GM18868 (cell line): ENCODE data around the gene ARF1.
A peak's percentile ranks its signal among the peaks of the same experiment; 100 is the strongest.

Experiments used
- ATAC-seq: cut with Tn5 transposase; IDR thresholded peaks from one replicate; pipeline ENCODE4 v1.9.1; 2021; ENCODE audit warnings: mild to moderate bottlenecking, moderate library complexity; ENCODE audit not compliant: unreplicated experiment

The ARF1 gene

GRCh38 chr1:228082214-228082917 is at the start of gene ARF1:
TSS of gene ARF1 (plus strand) at chr1:228082708. CDS start at chr1:228097115, 14,407 bp downstream.
- peak; percentile 79 for ATAC-seq

DNA sequence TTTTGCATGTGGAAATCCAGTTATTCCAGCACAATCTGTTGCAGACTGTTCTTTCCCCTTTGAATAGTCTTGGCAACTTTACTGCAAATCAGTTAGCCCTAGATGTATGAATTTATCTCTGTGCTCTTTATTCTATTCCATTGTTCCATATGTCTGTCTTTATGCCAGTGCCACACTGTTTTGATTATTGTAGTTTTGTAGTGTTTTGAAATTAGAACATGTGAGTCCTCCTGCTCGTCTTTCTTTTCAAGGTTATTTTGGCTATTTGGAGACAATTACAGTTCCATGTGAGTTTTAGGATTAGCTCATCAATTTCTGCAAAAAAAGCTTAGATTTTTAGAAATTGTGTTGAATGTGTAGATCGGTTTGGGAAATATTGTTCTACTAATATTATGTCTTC is 49.1 kb upstream of the ARF1 start:
- ATAC-seq = no peak

DNA sequence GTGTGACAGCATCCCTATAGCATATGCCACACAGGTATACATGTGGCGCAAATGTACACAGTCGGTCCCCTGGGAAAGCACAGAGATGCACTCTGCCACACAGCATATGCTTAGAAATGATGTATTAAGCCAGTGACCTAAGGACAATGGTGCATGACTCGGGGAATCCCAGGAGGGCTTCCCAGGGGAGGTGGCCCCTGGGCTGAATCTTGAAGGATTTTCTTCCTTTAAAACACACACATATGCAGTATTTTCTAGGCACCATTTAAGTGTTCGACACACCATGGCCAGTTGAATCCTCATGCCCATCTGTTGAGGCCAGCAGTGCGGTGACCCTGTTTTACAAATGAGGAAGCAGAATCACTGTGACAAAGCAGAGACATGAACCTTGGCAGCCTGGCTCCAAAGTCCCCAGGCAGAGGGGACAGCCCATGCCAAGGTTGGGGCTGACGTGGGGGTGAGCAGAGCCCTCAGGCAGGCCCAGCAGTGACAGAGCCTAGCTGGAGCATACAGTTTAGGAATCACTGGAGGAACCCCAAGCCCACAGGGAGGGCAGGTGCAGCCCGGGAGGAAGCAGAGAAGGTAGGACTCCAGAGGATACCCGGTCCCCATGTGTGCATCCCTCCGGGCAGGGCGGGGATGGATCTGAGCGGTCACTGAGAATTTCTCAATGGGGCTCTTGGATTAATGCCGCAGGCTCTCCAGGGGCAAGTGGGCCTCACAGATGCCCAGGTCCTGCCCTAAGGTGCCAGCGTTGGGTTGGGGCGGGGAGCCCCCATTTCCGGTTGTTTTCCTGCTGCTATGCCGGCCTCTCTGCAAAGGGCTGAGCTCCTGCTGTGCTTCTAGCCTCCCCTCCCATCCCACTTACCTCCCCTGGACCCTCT is 47.3 kb upstream of the ARF1 start:
- no peak for ATAC-seq

GRCh38 chr1:228035844-228036243 is 46.7 kb upstream of the ARF1 start:
- ATAC-seq = no peak

GRCh38 chr1:228036701-228037231 is 45.7 kb upstream of the ARF1 start:
- no peak for ATAC-seq

GRCh38 chr1:228037401-228038386 is 44.8 kb upstream of the ARF1 start:
- ATAC-seq = peak; percentile 91

DNA sequence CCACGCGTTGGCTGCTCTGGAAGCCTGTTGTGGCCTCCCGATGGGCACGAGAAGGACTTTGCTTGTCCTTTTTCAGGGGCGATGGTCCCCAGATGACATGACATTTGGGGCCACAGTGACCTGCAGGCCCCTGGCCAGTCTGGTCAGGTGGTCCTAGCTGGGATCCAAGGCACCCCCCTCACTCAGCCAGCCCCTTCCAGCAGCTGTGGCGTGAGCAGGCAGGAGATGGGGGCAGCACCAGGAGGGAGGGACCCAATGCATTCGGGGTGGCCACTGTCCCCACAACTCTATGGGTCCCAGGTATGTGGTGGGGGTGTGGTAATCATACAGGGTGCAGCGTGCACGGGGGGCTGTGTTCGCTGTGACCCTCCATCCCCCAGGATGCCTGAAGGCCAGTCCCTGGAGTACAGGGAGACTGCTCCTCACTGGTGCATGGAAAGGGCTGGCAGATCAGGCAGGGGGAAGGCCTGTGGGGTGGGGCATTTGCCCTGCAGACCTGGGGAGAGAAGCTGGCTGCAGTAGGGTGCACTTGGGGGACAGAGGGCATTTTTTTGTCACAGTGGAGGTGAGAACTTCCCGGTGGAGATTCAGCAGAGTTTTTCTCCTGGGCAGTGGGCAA is 44.0 kb upstream of the ARF1 start:
- no peak for ATAC-seq

- no peak for ATAC-seq
Observed at GRCh38 chr1:228039006-228039903, 43.3 kb upstream of the ARF1 start.

GRCh38 chr1:228039986-228040385 is 42.5 kb upstream of the ARF1 start:
- no peak for ATAC-seq

GRCh38 chr1:228041316-228041715 is 41.2 kb upstream of the ARF1 start:
- ATAC-seq = no peak

GRCh38 chr1:228042508-228042907 is 40.0 kb upstream of the ARF1 start:
- no peak for ATAC-seq

- ATAC-seq = no peak
Observed at GRCh38 chr1:228043281-228043848, 39.1 kb upstream of the ARF1 start.

DNA sequence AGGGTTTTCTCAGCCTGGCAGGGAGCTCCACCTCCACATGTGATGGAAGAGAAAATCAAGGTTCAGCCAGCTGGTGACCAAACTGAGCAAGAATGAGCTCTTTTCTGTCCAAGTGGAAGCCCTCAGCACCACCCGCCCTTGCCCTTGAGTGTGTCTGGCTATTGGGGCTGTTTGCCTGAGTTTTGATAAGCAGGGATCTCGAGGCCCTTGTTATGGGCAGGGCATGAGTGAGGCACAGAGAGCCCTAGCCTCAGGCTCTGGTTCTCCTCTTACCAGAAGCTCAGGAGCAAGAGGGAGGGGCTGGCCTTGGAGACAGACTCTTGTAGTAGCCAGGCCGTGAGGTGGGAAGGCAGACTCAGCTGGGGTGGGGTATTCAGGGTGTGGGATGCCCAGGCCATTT is 37.5 kb upstream of the ARF1 start:
- no peak for ATAC-seq

DNA sequence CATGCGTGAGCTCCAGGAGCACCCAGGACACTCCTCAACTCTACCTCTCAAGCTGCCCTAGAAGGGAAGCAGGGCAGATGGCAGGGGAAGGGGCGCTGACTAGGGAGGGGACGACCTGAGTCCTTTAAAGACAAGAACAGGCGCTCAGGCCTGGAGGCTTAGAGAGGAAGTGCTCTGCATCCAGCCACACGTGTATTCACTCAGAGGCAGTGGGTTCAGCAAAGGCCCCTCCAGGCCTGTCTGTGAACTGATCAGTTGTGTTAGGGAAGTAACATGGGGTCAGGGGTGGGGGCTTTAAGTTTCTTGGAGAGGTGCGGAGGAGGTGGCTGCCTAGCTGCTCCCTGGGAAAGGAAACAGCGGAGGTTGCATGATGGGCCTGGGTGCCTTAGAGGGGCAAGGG is 37.1 kb upstream of the ARF1 start:
- no peak for ATAC-seq

GRCh38 chr1:228045871-228046270 is 36.6 kb upstream of the ARF1 start:
- ATAC-seq = no peak

GRCh38 chr1:228046421-228047182 is 35.9 kb upstream of the ARF1 start:
- ATAC-seq = no peak

- no peak for ATAC-seq
Observed at GRCh38 chr1:228047183-228047466, 35.4 kb upstream of the ARF1 start.

- no peak for ATAC-seq
Observed at GRCh38 chr1:228048120-228048519, 34.4 kb upstream of the ARF1 start.
